Kidney glomerular epithelial cell (primary cell): ENCODE results near the gene TTYH1.

Source experiments
- DNase-seq: peaks from one replicate; lab custom pipeline; 2025; lab: John Stamatoyannopoulos, UW

Gene TTYH1

DNA sequence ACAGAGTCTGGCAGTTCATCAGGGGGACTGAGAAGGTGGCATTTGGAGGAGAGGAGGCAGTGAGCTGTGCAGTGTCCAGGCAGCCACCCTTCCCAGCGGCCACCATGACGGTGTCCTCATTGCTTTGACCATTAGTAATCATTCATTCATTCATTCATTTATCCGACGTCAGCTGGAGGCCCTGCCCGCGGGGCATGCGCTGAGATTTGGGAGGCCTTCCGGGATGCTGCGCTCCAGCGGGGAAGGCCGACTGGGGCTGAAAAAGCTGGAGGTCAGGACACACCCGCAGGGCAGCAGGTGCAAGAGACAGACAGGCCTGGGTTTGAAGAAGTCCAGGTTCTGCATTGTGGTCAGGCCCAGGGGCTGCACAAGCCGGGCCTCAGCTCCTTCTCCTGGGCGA is 8.9 kb downstream of the TTYH1 start:
- no peak for DNase-seq

DNA sequence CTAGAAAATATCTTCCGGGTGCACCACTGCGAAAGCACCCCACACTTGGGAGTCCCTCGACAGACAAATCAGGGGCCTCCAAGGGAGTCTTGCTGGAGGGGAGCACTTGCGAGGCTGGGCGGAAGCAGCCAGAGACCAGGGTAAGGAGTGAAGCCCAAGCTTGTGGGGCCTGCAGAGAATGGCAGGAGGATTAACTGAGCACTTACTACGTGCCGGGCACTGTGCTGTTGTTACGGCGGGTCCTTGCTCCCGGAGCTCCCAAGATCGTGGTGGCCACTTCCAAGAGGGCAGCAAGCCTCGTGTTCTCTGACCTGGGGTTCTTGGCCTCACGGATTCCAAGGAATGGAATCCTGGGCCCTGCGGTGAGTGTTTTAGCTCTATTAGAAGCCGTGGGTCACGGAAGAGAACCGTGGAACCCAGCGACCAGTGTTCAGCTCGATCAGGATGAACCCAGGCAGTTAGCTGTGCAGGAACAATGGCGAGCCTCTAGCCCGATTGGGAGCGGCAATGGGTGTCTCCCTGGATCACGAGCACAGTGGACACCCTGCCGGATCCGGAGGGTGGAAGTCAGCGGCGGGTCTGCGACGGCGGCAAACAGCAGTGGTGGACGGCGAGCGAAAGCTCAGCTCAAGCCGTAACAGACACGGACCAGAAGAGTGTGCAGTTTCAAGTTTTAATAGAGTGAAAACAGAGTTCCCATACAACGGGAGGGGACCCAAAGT is 9.6 kb downstream of the TTYH1 start:
- DNase-seq, result no peak

DNA sequence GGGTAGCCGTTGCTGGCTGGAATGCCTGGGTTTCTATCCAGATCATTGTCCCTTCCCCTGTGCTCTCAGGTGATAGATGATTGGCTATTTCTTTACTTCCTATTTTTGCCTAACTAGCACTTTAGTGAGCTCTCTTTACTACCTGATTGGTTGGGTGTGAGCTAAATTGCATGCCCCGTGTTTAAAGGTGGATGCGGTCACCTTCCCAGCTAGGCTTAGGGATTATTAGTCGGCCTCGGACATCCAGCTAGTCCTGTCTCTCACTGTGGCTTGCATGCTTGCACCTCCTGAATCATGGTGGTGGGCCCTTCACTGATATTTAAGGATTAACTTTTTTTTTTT is 10.1 kb downstream of the TTYH1 start:
- DNase-seq, result no peak

DNA sequence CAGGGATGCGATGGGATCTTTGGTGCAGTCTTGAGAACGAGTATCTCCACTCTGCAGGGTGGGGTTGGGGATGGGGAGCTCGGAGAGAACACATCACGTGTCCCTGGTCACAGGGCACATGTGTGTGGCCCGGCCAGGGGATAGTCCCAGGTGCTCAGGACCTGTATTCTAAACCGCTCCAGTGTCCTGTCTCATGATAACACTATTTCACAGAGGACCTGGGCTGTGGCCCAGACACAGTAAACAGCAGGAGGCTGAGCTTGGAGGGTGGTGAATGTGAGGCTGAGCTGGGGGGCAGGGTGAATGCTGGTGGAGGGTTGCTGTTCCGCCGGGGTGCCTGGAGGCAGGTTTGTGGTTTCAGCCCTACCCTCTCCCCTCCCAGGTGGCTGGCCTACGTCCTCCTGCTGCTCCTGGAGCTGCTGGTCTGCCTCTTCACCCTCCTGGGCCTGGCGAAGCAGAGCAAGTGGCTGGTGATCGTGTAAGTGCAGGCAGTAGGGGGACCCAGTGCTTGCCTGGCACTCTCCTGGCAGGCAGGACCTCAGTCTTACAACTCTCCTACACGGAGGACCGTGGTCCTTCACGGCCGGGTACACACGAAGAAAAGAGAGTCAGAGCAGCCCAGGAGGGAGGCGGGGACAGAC is 11.1 kb downstream of the TTYH1 start:
- no peak for DNase-seq

DNA sequence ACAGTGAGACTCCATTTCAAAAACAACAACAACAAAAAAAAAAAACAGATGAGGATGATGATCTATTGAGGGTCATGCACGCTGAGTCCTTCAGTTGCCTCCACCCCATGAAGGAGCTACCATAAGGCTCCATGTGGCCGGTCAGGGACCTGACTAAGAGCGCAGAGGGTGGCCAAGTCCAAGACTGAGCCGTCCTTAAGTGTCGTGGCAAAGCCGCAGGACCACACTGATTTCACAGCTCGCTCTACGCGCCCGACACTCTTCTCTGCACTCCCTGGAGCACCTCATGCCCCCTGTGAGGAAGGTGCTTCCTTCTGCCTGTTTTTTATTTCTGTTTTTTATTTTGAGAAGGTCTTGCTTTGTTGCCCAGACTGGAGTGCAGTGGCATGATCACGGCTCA is 12.3 kb downstream of the TTYH1 start:
- DNase-seq, result no peak

DNA sequence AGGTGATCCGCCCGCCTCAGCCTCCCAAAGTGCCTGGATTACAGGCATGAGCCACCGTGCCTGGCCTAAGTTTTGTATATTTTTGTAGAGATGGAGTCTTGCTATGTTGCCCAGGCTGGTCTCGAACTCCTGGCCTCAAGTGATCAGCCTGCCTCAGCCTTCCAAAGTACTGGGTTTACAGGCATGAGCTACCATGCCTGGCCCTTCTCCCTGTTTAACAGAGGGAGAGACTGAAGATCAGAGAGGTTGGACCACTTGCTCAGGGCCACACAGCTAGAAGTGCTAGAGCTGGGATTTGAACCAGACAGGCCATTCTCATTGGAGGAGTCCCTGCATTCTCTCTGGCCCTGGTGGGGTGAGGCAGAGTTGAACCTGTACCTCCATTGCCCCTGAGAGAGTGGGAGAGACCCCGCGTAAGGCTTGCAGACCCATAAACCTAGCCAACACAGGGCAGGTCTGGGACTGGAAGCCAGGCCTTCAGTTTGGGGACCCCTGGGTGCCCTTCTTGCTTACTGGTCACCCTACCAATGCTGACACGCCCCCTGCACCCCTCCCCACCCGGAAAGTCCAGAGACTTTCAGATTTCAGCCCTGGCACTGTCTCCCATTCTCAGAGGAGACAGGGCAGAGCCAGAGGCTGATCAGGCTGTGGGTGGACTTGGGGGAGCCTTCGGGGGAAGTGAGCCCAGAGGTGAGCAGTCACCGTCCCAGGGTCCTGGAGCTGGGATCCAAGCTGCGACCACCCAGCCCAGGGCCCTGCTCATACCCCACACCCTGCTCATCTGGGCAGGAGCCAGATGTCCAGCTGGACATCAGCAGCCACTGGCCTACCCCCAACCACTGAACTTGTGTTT is 13.3 kb downstream of the TTYH1 start:
- no peak for DNase-seq

DNA sequence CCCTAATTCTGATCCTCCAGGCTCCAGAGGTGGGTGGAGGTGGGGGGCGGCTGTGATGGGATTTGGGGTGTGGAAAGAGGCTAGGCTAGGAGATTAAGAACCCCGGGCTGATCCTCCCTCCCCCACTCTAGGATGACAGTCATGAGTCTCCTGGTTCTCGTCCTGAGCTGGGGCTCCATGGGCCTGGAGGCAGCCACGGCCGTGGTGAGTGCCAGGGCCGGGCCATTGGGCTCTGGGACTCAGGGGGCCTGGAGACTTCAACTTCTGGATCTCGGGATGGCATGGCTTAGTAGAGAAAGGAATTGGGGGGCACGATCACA is 13.9 kb downstream of the TTYH1 start:
- DNase-seq, result no peak

DNA sequence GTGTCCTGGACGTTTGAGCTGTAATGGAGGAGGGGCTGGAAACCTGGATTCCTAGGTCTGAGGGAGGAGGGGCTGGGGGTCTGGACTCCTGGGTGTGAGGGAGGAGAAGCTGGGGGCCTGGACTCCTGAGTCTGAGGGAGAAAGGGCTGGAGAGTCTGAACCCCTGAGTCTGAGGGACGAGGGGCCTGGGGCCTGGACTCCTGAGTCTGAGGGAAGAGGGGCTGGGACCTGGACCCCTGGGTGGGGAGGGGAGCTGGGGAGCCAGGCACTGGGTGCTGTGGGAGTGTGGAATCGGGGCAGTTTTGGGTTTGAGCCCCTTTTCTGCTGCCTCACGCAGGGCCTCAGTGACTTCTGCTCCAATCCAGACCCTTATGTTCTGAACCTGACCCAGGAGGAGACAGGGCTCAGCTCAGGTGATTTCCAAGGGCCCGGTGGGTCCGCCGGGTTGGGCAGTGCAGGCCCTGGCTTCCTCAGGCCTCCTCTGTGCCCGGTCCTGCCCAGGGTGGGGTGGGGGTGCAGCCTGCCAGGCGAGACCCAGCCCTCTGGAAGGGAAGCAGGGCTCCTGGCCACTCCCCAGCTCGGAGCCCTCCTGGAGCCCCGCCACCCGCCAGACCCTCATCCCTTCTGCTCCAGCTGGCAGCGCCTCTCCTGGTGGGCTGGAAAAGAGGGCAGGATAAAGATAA is 14.4 kb downstream of the TTYH1 start:
- no peak for DNase-seq

DNA sequence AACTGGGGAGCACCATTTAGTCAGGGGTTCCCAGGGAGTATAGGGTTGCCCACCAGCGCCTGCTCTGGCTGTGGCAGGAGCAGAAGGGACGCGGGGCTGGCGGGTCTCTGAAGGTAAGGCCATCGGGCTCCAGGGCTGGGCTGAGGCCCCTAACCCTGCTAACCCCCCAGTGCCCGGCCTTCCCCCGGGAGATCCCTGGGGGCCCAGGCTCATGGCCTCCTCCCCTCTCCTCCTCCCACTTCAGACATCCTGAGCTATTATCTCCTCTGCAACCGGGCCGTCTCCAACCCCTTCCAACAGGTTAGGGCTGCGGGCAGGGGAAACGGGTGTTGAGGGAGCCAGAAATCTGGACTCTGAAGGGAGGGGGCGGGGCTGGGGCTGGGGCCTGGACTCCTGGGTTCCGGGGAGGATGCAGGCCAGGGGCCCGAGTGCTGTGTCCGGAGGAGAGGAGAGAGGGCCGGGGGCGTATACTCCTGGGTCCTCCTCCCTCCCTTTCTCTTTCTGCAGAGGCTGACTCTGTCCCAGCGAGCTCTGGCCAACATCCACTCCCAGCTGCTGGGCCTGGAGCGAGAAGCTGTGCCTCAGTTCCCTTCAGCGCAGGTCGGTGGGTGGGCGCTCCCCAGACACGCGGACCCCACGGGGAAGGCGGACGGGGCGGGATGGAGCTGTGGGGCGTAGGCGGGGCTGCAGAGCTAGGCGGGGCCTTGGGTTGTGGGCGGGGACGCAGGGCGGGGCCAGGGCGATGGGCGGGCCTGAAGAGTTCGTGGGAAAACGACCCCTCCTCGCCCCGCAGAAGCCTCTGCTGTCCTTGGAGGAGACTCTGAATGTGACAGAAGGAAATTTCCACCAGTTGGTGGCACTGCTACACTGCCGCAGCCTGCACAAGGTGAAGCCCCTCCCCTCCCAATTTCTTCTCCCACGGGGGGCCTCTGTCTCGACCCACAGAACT is 15.3 kb downstream of the TTYH1 start:
- no peak for DNase-seq

DNA sequence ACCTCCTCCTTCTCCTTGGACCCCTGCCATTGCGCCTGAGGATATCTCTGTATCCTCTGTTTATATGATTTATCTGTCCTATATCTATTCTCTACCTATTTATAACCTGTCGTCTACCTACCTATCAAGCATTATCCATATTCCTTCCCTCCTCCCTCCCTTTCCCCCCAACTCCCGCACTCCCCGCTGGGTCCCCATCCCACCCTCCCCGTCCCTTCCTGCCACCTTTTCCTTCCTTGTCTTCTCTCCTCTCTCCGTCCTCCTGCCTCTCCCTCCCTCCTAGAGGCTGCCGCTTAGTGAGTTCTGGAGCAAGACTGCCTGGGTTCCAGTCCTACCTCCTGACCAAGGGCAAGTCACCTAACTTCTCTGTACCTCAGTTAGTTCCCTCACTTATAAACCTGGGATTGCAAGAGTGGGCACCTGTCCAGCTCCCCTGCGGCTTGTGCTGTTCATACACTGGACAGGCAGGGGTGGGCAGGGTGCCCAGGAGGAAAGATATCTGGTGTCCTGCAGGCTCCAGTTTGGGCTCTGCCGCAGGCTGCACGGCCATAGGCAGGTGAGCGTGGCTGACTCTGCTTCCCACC is 16.1 kb downstream of the TTYH1 start:
- no peak for DNase-seq

DNA sequence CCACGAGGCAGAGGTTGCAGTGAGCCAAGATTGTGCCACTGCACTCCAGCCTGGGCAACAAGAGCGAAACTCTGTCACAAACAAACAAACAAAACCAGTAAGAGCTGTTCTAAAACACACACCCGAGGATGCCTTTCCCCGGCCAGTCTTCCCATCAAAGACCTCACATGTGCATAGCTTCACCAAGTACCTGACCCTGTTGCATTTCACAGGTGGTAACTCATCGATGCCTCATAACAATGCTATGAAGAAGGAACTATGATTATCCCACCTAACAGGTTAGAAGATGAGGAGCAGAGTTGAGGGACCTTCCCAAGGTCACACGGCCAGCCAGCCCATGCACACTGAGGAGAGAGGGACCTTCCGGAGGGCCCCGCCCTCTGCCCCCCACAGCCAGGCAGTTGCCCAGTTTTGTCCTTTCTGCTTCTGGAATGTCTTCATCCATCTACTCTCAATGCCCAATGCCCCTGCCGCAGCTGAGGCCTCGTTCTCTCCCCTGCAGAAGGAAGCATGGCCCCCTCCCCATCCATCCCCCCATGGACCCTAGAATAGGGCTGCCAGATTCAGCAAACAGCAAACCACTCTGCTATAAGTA is 17.0 kb downstream of the TTYH1 start:
- no peak for DNase-seq

DNA sequence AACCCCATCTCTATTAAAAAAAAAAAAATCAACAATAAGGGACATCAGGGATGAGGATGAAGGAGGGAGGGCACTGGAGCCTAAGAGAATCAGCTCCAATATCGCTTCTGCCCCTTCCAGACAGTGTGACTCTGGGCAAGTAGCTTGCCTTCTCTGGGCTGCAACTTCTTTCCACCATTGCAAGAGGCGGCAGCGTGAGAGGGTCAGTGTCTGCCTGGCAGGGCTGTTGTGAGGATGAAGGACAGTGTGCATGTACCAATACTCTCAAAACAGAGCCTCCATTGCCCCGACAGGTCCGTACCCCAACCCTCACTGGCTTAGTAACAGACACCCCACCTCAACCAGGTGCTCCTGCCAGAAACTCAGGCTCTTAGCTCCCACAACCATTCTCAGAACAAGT is 18.4 kb downstream of the TTYH1 start:
- DNase-seq, result no peak

DNA sequence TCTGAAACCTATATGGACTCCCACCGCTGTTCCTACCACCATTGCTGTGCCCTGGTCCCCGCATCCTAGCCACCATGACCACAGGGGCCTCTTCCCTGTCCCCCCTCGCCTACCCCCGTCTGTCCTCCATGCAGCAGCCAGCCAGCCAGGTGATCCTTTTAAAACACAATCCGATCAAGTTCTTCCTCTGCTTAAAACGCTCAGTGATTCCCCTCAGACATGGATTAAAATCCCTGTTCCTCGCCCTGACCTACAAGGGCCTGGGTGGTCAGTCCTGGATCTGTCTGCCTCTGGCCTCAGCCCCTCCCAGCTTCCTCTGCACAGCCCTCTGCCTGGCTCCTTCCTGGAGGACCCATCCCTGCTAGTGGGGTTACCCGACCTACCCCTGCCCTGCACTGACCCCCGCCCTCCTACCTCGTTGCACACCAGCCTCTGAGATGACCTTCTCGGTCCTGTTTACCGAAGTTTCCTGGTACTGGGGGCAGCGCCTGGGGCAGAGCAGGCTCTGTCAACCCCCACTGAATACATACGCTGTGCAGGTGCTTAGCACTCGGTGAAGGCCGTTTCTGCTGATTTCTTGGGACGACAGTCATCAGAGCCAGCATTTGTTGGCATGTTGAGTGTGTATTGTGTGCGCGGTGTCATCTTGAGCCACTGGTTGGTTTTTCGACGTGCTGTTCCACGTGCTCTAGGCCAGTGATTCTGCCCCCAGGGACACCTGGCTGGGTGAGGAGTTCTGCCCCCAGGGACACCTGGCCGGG is 19.0 kb downstream of the TTYH1 start:
- DNase-seq, result no peak

DNA sequence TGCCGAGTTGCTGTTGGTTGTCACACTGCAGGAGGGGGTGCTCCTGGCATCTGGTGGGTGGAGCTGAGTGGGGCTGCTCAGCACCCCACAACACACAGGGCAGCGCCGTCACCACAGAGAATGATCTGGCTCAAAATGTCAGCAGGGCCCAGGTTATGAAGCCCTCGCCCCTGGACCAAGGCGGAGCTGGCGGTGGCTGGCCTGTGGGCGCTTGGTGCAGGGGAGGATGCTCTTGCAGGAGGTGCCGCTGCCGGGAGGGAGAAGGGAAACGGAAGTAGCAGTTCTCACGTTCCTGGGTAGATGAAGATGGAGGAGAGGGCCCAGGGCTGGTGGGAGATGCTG is 19.6 kb downstream of the TTYH1 start:
- no peak for DNase-seq

DNA sequence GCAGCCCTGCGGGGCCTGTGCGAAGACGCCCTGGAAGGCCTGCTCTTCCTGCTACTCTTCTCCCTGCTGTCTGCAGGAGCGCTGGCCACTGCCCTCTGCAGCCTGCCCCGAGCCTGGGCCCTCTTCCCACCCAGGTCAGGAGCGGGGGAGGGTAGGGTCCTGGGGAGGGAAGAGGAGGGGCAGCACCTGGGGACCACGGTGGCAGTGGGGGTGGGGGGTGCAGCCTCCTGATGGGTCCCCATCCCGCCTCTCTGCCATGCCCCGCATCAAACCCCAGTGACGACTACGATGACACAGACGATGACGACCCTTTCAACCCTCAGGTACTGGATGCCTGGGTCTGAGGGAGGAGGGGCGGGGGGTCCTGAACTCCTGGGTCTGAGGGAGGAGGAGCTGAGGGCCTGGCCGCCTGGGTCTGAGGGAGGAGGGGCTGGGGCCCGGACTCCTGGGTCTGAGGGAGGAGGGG is 20.3 kb downstream of the TTYH1 start:
- DNase-seq, result no peak

DNA sequence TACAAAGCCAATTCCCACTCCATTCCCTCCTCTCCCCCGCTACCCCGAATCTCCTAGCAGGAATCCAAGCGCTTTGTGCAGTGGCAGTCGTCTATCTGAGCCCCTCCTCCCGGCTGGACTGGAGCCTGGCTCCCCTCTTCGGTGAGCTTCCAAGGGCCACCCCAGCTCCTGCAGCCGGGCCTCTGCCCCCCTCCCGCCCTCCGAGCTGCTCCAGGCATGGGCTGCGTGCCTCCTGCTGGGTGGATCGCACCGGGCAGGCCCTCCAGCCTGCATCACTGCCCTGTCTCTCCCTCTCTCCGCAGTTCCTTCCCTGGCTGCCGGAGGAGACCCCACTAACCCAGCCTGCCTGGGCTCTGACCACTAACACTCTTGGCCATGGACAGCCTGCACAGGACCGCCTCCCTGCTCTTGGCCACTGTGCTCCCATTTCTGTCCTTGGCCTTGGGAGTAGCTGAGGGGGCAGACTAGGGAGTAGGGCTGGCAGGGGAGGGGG is 20.8 kb downstream of the TTYH1 start:
- no peak for DNase-seq

DNA sequence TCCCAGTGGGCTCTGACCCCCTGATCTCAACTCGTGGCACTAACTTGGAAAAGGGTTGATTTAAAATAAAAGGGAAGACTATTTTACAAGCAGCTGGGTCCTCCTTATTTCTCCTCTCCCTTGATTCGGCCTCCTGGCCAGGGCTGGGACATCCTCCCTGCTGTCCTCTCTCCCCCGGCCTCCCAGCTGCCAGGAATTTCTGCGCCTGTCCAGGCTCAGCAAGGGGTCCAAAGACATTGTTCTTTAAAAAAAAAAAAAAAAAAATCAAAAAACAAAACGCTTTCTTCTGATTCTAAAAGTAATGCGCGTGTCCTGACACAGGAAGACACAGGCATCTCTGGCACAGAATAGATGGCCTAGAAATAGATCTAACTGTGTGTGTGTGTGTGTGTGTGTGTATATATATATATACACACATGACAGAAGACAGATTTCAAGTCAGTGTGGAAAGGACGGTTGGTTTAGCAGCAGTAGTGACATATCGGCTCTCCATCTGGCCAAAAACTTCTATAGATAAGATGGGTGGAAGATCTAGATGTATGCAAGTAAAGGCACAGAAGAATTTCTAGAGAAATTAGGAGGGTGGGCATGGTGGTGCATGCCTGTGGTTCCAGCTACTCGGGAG is 21.5 kb downstream of the TTYH1 start:
- DNase-seq, result no peak

DNA sequence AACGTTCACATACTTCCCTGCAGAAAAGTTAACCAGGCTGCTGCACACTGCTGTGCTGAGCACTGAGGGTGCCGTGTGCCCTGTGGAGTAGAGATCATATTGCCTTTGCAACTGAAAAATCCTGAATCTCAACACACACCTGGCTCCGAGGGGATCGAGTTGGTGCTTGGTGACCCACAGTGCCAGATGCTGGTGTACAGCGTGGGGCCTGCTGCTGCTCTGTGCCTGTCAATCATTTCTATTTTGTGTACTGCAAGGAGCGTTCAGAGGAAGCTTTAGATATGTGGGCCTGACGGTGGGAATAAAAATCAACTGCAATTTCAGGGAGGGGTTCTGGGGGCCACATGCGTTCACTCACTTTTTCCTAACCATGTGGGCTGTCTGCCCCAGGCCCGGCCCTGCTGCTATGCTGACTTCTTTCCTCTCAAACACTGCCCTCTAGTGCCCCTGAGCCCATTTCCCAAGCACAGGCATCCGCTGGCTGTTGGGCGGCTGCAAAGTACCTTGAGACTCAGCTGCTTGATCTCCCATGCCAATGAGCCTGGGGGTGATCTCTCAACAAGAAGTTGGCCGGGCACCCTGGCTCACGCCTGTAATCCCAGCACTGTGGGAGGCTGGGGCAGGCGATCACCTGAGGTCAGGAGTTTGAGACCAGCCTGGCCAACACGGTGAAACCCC is 24.0 kb downstream of the TTYH1 start:
- DNase-seq, result no peak

DNA sequence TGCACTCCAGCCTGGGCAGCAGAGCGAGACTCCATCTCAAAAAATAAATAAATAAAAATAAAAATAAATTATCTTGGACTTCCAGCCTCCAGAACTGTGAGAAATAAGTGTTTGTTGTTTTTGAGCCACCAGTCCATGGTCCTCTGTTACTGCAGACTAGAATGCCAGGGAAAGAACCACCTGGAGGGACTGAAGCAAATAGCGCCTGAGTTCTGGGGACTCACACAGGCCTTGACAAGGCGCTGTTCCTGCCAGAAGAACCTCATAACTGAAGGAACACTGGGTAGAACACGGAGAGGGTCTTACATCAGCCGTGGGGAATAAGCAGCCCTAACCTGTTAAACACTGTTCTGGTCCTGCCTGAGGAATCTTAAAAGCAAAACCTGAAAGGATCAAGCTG is 25.4 kb downstream of the TTYH1 start:
- no peak for DNase-seq
